Measurements from ENCODE around the gene CSF3.
A peak's percentile ranks its signal among the peaks of the same experiment; 100 is the strongest.

Gene CSF3

DNA sequence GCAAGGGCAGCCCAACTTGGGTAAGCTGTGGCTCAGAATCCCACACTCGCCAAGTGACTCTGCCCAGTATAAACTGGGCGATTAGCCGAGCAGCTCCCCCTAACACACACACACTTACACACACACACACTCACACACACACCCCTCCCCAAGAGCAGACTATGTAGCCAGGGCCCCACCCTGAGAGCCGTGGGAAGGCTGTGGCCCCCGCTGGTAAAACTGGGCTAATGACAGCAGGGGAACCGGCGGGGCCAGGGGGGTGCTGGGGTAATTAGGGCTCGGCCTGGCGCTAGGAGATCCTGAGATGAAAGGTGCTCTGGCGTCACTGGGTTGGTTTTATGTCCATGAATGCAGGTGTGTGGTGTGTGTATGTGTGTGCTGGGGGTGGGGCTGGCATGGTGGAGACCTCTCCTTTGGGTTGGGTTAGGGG lies 46.4 kb downstream of the CSF3 start:
- H3K4me3 ChIP-seq (ENCODE audit: low read depth, low read length): no peak overlapping the region
- TF ChIP-seq, protein P1, sequence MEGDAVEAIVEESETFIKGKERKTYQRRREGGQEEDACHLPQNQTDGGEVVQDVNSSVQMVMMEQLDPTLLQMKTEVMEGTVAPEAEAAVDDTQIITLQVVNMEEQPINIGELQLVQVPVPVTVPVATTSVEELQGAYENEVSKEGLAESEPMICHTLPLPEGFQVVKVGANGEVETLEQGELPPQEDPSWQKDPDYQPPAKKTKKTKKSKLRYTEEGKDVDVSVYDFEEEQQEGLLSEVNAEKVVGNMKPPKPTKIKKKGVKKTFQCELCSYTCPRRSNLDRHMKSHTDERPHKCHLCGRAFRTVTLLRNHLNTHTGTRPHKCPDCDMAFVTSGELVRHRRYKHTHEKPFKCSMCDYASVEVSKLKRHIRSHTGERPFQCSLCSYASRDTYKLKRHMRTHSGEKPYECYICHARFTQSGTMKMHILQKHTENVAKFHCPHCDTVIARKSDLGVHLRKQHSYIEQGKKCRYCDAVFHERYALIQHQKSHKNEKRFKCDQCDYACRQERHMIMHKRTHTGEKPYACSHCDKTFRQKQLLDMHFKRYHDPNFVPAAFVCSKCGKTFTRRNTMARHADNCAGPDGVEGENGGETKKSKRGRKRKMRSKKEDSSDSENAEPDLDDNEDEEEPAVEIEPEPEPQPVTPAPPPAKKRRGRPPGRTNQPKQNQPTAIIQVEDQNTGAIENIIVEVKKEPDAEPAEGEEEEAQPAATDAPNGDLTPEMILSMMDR (conservative IDR thresholded peaks at IDR 0.05; ENCODE audit: low read depth, low read length): no peak
- no peak for DNase-seq (ENCODE audit: low read depth)

DNA sequence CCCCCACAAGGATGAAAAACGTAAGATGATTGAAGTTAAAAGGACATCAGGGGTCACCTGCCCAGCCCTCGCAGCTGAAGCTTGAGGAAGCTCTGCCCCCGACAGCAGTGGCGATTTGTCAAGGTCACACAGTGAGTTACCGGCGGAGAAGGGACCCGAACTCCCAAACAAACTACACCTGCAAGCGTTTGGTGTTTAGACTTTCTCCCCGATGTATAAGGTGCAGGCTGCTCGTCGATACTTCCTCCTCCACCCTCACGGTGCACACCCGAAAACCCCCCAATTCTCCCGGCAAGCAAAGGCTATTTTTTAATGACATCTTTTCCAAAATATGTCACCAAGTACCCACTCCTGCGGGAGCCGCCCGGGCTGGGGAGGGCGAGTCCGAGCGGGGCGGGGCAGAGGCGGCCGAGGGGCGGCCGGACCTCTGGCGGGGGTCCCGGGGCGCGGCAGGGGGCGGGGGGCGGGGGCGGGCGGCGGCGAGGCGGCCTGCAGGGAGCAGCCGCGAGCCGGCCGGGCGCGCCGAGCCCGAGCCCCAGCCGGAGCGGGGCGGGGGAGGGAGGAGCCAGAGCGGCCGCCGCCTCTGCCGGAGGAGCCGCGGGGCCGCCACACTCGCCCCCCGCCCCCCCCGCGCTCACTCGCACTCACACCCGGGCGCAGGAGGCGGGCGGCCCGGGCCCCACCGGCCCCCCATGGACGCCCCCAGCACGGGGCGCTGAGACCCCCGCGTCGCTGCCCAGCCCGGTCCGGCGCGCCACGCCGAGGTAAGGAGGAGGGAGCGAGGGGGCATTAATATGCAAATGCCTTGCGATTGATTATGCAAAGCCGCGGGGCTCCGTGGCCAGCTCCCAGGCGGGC lies 47.3 kb downstream of the CSF3 start, which contains the start of gene THRA:
Gene THRA (plus strand): TSS at position 637 of the 858 bp plus-strand sequence. CDS start 11,524 bp downstream, outside the sequence.
- TF ChIP-seq, protein P1 (conservative IDR thresholded peaks at IDR 0.05; ENCODE audit: low read depth, low read length): no peak
- DNase-seq (ENCODE audit: low read depth): peak; percentile 39
- peak within 1 kb of the TSS; percentile 91 for H3K4me3 ChIP-seq (ENCODE audit: low read depth, low read length)

DNA sequence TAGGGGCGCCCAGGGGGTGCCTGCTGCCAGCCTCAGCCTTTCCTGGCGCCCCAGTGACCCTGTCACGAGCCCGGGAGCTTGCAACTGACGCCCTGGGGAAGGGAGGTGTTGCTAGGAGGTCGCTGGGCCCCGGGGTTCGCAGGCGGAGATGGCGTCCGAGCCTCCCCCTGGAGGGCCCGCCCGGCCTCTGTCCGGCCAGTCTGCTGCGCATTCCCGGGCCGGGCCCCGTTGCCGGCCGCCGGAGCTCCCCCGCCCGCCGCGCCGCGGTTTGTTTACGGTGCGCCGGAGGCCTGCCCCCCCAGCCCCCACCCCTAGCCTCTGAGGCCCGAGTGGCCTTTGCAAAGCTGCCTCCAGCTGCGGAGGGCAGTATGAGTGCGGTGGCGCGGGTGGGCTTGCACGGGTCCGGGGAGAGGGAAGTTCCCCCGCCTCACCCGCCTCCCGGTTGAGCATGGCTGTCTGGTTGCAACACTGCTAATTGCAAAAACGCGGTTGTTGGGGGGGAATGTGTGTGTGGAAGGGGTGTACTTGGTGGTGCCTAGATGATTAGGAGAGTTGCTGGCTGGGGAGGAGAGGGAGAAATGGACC lies 48.0 kb downstream of the CSF3 start:
- peak; percentile 49 for DNase-seq (ENCODE audit: low read depth)

DNA sequence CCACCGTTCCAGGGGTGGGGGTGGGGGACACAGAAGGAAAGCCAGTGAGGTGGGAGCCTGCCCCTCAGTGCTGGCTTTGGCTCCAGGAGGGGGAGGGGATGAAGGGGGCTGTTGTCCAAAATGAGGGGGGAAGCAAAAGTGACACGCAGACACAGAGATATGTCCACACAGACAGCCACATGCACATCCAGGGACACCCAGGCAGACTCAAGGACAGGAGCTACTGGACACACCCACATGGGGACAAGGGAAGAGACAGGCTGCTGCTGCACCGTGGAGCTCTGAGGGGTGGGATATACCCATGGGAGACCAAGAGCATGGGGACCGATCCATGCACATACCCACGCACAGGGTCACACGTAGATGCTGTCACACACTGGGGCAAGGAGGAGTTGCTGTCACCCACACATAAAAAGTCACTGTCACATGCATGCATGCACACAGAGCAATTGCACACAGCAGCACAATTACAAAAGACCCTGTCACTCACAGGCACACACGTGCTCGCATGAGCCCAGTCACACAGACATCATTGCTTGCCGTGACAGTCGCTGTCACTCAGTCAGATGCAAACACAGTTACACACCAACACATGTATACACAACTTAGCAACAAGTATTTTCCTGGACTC lies 48.8 kb downstream of the CSF3 start:
- DNase-seq (ENCODE audit: low read depth): no peak
- peak overlapping the region; percentile 91 for H3K4me3 ChIP-seq (ENCODE audit: low read depth, low read length)
- TF ChIP-seq, protein P1 (conservative IDR thresholded peaks at IDR 0.05; ENCODE audit: low read depth, low read length): no peak

More for the DNA sequence above, 48.0 kb downstream of the CSF3 start:
- TF ChIP-seq, protein P1 (conservative IDR thresholded peaks at IDR 0.05; ENCODE audit: low read depth, low read length): no peak
- H3K4me3 ChIP-seq (ENCODE audit: low read depth, low read length): peak overlapping the region; percentile 91

DNA sequence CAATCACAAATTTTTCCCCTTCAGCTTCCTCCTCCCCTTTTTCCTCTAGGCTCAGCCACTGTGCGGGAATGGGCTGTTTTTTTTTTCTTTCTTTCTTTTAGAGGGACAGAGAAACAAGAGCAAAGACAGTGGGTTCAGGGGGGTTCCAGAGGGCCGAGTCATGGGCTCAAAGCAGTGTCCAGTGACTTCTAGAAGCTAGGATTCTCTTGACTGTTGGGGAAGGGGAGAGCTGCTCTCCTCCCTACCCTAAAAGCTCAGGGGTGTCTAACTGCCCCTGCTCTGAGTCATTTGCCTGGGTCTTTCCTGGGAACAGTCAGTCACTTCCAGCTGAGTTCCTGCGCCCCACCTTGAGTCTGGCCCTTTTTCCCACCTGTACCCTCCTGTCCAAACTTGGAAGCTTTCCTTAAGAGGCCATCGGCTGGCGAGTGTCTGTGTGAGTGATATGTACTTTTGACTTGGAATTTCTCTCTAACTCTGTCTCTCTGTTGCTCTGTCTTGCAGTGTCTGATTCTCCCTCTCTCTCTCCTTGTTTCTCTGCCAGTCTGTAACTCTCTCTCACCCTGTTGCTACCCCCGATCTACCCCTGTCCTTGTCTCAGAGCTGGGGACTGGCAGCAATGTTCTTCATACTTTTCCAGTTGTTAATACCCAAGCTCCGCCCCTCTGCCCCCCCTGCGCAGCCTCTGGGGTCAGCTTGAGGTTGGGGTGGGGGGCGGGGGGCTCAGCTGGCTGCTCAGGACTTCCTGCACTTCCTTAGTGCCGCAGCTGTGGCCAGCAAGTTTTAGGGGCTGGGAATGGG lies 49.9 kb downstream of the CSF3 start:
- DNase-seq (ENCODE audit: low read depth): peak; percentile 54
- TF ChIP-seq, protein P1 (conservative IDR thresholded peaks at IDR 0.05; ENCODE audit: low read depth, low read length): no peak
- H3K4me3 ChIP-seq (ENCODE audit: low read depth, low read length): peak overlapping the region; percentile 34

DNA sequence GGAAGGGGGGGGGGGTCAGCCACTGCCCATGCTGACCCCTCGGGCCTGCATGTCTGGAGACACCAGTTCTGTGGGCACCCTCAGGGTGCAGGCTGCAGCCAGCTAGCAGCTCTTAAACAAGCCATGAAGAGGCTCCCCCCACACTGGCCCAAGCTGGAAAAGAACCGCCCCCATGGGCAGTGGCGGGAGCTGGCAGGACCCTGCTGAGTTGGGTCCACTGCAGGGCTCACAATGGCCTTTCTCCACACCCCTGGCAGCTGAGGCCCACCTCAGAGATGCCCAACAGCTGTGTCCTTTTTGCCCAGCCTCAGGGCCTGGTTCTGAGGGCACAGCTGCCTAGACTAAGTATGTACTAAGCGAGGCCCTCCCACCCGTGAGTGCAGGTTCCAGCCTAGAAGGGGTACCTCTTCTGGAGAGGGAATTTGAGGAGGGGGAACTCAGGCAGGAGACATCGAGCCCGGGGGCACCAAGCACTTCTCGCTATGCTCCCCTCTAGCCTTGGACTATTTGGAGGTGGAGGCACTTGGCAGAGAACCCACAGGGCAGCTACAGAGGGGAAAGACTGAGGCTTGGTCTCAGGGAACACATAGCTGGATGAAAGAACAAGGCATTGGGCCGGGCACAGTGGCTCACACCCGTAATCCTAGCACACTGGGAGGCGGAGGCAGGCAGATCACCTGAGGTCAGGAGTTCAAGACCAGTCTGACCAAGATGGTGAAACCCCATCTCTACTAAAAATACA lies 50.7 kb downstream of the CSF3 start:
- TF ChIP-seq, protein P1 (conservative IDR thresholded peaks at IDR 0.05; ENCODE audit: low read depth, low read length): no peak
- no peak overlapping the region for H3K4me3 ChIP-seq (ENCODE audit: low read depth, low read length)
- DNase-seq (ENCODE audit: low read depth): no peak
